K562 (cell line): ENCODE measurements around the gene SELENOO. TPM values are rescaled to one million over a fixed set of nuclear protein-coding genes. Genes with fewer than 3 reads are reported as not detected.

ENCODE experiments used
- ELK1 ChIP-seq: sonication (generic); formaldehyde crosslinking; IDR thresholded peaks from 2 replicates; pipeline ENCODE4 v1.8.1; 2022; ENCODE audit warnings: missing genetic modification reagents
- ETV6 ChIP-seq, 3 experiments: fragments of 150-350 bp in 1 of 3; sonication (generic) in 1 of 3; formaldehyde crosslinking in 1 of 3; IDR thresholded peaks; 2 replicates each; pipeline versions ENCODE4 v1.6.1 to v1.8.0; 2014 to 2022; ENCODE audit warnings: borderline replicate concordance in 2 of 3, low read depth in 2 of 3, antibody characterized with exemption in 1 of 3, low read length in 1 of 3, mild to moderate bottlenecking in 1 of 3, missing genetic modification reagents in 1 of 3
- FOXP1 ChIP-seq: sonication (generic); formaldehyde crosslinking; IDR thresholded peaks from 2 replicates; pipeline ENCODE4 v1.8.0; 2022; ENCODE audit warnings: mild to moderate bottlenecking, missing genetic modification reagents
- GATAD2B ChIP-seq: fragments of 450-650 bp; IDR thresholded peaks from 2 replicates; pipeline ENCODE4 v1.6.1; 2017; ENCODE audit warnings: mild to moderate bottlenecking, borderline replicate concordance
- KLF13 ChIP-seq: fragments of 450-650 bp; IDR thresholded peaks from 2 replicates; pipeline ENCODE4 v1.6.1; 2016; ENCODE audit warnings: missing genetic modification characterization, low read depth, mild to moderate bottlenecking, missing compliant biosample characterization, moderate library complexity, borderline replicate concordance
- KLF16 ChIP-seq: IDR thresholded peaks from 2 replicates; pipeline ENCODE4 v1.6.1; 2016; ENCODE audit warnings: antibody characterized with exemption
- NONO ChIP-seq, 2 experiments: fragments of 200-400 bp in 1 of 2; fragments of 450-650 bp in 1 of 2; formaldehyde crosslinking in 1 of 2; IDR thresholded peaks; 2 replicates each; pipeline ENCODE4 v1.6.1; 2017; ENCODE audit warnings: low read depth in 2 of 2, mild to moderate bottlenecking in 2 of 2, moderate library complexity in 2 of 2, low read length in 1 of 2
- PBX2 ChIP-seq, 2 experiments: IDR thresholded peaks in 1 of 2; conservative IDR thresholded peaks in 1 of 2; 2 replicates each; pipeline ENCODE4 v1.6.1; 2016; ENCODE audit warnings: low read depth in 2 of 2, mild to moderate bottlenecking in 1 of 2, missing compliant biosample characterization in 1 of 2, missing genetic modification characterization in 1 of 2, moderate library complexity in 1 of 2
- PHF8 ChIP-seq: fragments of 200-600 bp; sonication (generic); IDR thresholded peaks from 2 replicates; pipeline ENCODE4 v1.6.1; 2012; ENCODE audit warnings: mixed run types, mild to moderate bottlenecking, inconsistent platforms, low read length, moderate library complexity, borderline replicate concordance
- RB1 ChIP-seq: fragments of 450-650 bp; IDR thresholded peaks from 2 replicates; pipeline ENCODE4 v1.6.1; 2017; ENCODE audit warnings: low read depth, mild to moderate bottlenecking
- RBM17 ChIP-seq: fragments of 200-400 bp; formaldehyde crosslinking; IDR thresholded peaks from 2 replicates; pipeline ENCODE4 v1.6.1; 2017; ENCODE audit warnings: low read depth, mild to moderate bottlenecking, low read length, borderline replicate concordance
- SLC30A9 ChIP-seq: fragments of 250-450 bp; sonication (Bioruptor Pico); IDR thresholded peaks from 2 replicates; pipeline ENCODE4 v1.8.0; 2022; ENCODE audit warnings: mild to moderate bottlenecking, moderate library complexity
- SMARCB1 ChIP-seq: IDR thresholded peaks from 2 replicates; pipeline ENCODE4 v1.6.1; 2011; ENCODE audit warnings: improper control_type of control experiment, low read depth; ENCODE audit not compliant: insufficient read length
- SNIP1 ChIP-seq: fragments of 450-650 bp; IDR thresholded peaks from 2 replicates; pipeline ENCODE4 v1.7.1; 2017; ENCODE audit warnings: low read depth, mild to moderate bottlenecking
- SREBF1 ChIP-seq: fragments of 150-350 bp; IDR thresholded peaks from 2 replicates; pipeline ENCODE4 v1.6.1; 2014; ENCODE audit warnings: antibody characterized with exemption, low read depth, low read length, borderline replicate concordance
- SRSF9 ChIP-seq: fragments of 200-400 bp; formaldehyde crosslinking; IDR thresholded peaks from 2 replicates; pipeline ENCODE4 v1.6.1; 2017; ENCODE audit warnings: low read depth, low read length, borderline replicate concordance
- SUPT5H ChIP-seq: fragments of 450-650 bp; IDR thresholded peaks from 2 replicates; pipeline ENCODE4 v1.6.1; 2016
- TARDBP ChIP-seq: fragments of 450-650 bp; IDR thresholded peaks from 2 replicates; pipeline ENCODE4 v1.6.1; 2016
- THAP12 ChIP-seq: fragments of 250-450 bp; sonication (Bioruptor Pico); IDR thresholded peaks from 2 replicates; pipeline ENCODE4 v1.9.0; 2021; ENCODE audit warnings: mild to moderate bottlenecking, inconsistent platforms
- ZNF121 ChIP-seq: sonication (generic); formaldehyde crosslinking; conservative IDR thresholded peaks from 2 replicates; pipeline ENCODE4 v1.8.0; 2022; ENCODE audit warnings: missing genetic modification reagents
- ZNF75A ChIP-seq: fragments of 450-650 bp; formaldehyde crosslinking; IDR thresholded peaks from 2 replicates; pipeline ENCODE4 v1.4.0; 2020; ENCODE audit warnings: mild to moderate bottlenecking
- polyA plus RNA-seq, 8 experiments: library from polyadenylated mRNA; depleted of rRNA in 4 of 8; stranded (reverse) in 5 of 8; unstranded in 3 of 8; fragments of >200 nt; fragmentation: Nextera tagmentation in 2 of 8; fragmentation: Illumina TruSeq in 1 of 8; extraction: Ambion mirVana in 2 of 8; extraction: Trizol in 1 of 8; gene quantifications; 2 replicates each; pipeline versions ENCODE4 v1.2.1 to v1.2.3, GENCODE V29; 2011 to 2014; ENCODE audit warnings: inconsistent platforms in 1 of 8, missing spikeins in 1 of 8
- total RNA-seq, 7 experiments: library from RNA; depleted of rRNA in 6 of 7; stranded (reverse); fragments of >200 nt in 6 of 7; fragmentation: Illumina TruSeq in 2 of 7; extraction: Trizol in 2 of 7; gene quantifications; 2 replicates each; pipeline versions ENCODE4 v1.2.1 to v1.2.3, GENCODE V29; 2011 to 2021; ENCODE audit warnings: low replicate concordance in 1 of 7

SELENOO gene
- total and polyA plus RNA-seq, 9 of the 15 experiments (the other 6 are each of a cell fraction or from before 2014, with no cell fraction given), result 0.37 to 24.9 (median 8.3) TPM

GRCh38 chr22:50250555-50251476, 50.0 kb downstream of the SELENOO start, which contains the start of gene HDAC10 (continued):
- no peak for TF ChIP-seq SREBF1
- no peak for TF ChIP-seq TARDBP
- TF ChIP-seq SMARCB1, result no peak
- TF ChIP-seq ETV6 (IDR thresholded peaks at IDR 0.05; ENCODE audit: borderline replicate concordance in 1 of 2, low read depth in 2 of 2, low read length in 1 of 2), result no peak
- TF ChIP-seq ETV6 (CRISPR knock-in tag; IDR thresholded peaks at IDR 0.05; ENCODE audit: borderline replicate concordance), result no peak
- no peak for TF ChIP-seq GATAD2B
- TF ChIP-seq KLF16, result no peak
- TF ChIP-seq SLC30A9 (CRISPR knock-in tag), result no peak
- TF ChIP-seq NONO (IDR thresholded peaks at IDR 0.05; ENCODE audit: low read depth in 2 of 2, low read length in 1 of 2), result 0 out of 4 replicates have a peak, but pooled peaks of 1 of the 2 experiments have one; percentile 19
- TF ChIP-seq RB1, result no peak
- peak; percentile 69 for TF ChIP-seq SUPT5H
- TF ChIP-seq FOXP1, result peak; percentile 78; the same call in 1 of the 2 replicates
- no peak for TF ChIP-seq ELK1 (CRISPR knock-in tag)
- TF ChIP-seq ZNF75A, result no peak
- TF ChIP-seq THAP12 (CRISPR knock-in tag), result no peak
- TF ChIP-seq KLF13 (tag), result no peak
- no peak for TF ChIP-seq SRSF9
- TF ChIP-seq ZNF121 (CRISPR knock-in tag), result no peak
- no peak for TF ChIP-seq RBM17
- TF ChIP-seq PHF8, result peak; percentile 60; the same call in 1 of the 2 replicates
- no peak for TF ChIP-seq PBX2 (CRISPR knock-in tag; IDR thresholded peaks at IDR 0.05; ENCODE audit: low read depth)
- no peak for TF ChIP-seq PBX2 (tag; conservative IDR thresholded peaks at IDR 0.05; ENCODE audit: low read depth)
- no peak for TF ChIP-seq SNIP1
